Activated CD8-positive, alpha-beta T cell treated with anti-CD3 and anti-CD28 coated beads for 36 hours (primary cell): ENCODE data around the gene CCDC30. TPM values are rescaled to one million over a fixed set of nuclear protein-coding genes. Genes with fewer than 3 reads are reported as not detected.
"Not testable (repeated sequence)": the region's sequence is repeated elsewhere in the genome, so short reads cannot be mapped to it uniquely, and the experiment has no call there.

Experiments used
- ATAC-seq: fragments of 200-7000 bp; cut with Tn5 transposase; one replicate; pipeline ENCODE4 v1.10.0; 2021; ENCODE audit warnings: mild to moderate bottlenecking, moderate library complexity
- CTCF ChIA-PET: fragments of 350-600 bp; sonication (Branson Sonifier 250); formaldehyde crosslinking; loops from one replicate; lab custom pipeline; 2021; ENCODE audit warnings: antibody characterized with exemption; lab: Charles Lee
- POLR2A ChIA-PET: fragments of 350-600 bp; sonication (Branson Sonifier 250); formaldehyde crosslinking; loops from one replicate; lab custom pipeline; 2021; ENCODE audit warnings: antibody characterized with exemption; lab: Charles Lee
- DNase-seq: peaks from one replicate; pipeline ENCODE4 v3.0.0-alpha.2; 2020
- H3K27ac Mint-ChIP-seq: one replicate; pipeline ENCODE4 v1.8.0; 2021; ENCODE audit warnings: mild to moderate bottlenecking, mixed read lengths
- H3K27me3 Mint-ChIP-seq: one replicate; pipeline ENCODE4 v1.8.0; 2021; ENCODE audit warnings: mixed read lengths
- H3K36me3 Mint-ChIP-seq: one replicate; pipeline ENCODE4 v1.8.0; 2021; ENCODE audit warnings: low read depth, mixed read lengths
- H3K4me1 Mint-ChIP-seq: one replicate; pipeline ENCODE4 v1.8.0; 2021; ENCODE audit warnings: low read depth, mixed read lengths
- H3K4me3 Mint-ChIP-seq: one replicate; pipeline ENCODE4 v1.8.0; 2021; ENCODE audit warnings: mild to moderate bottlenecking, moderate library complexity, mixed read lengths
- H3K9me3 Mint-ChIP-seq: one replicate; pipeline ENCODE4 v1.8.0; 2021; ENCODE audit warnings: mixed read lengths
- CTCF ChIP-seq: fragments of 200-600 bp; IDR thresholded peaks from one replicate; pipeline ENCODE4 v1.8.0; 2022; ENCODE audit warnings: antibody characterized with exemption, mild to moderate bottlenecking
- intact Hi-C: fragments of 100-400 bp; cut with micrococcal nuclease; formaldehyde crosslinking; loops from one replicate; pipeline ENCODE4 v1.10.0; 2022
- total RNA-seq, 2 experiments: library from RNA; stranded (reverse); gene quantifications; one replicate each; pipeline ENCODE4 v1.2.3, GENCODE V29; 2021

The CCDC30 gene
- total RNA-seq, 2 experiments from 2014 or later, result 0.60 to 3.0 TPM

GRCh38 chr1:42482635-42483153 is 19.6 kb downstream of the CCDC30 start:
- Mint-ChIP-seq H3K36me3 (peaks cover 2% of the 10 kb centered on the region), H3K27ac (no peak overlapping the region), H3K4me1 (no peaks in the 10 kb centered on the region), H3K4me3 (no peak overlapping the region), H3K9me3 (no peaks in the 10 kb centered on the region), H3K27me3 (no peaks in the 10 kb centered on the region)
- CTCF ChIA-PET, result no interaction called here
- ATAC-seq, result no peak
- DNase-seq, result no peak
- no peak for TF ChIP-seq CTCF
- POLR2A ChIA-PET, result no interaction called here
- intact Hi-C loops, result no loop called here

- H3K27me3 Mint-ChIP-seq, result no peaks in the 10 kb centered on the region
- no peaks in the 10 kb centered on the region for H3K4me1 Mint-ChIP-seq
- CTCF ChIA-PET, result no interaction called here
- no peak overlapping the region for H3K4me3 Mint-ChIP-seq
- intact Hi-C loops, result no loop called here
- POLR2A ChIA-PET, result no interaction called here
- ATAC-seq (no peak), DNase-seq (no peak)
- peaks cover 2% of the 10 kb centered on the region for H3K36me3 Mint-ChIP-seq
- H3K9me3 Mint-ChIP-seq, result no peaks in the 10 kb centered on the region
- H3K27ac Mint-ChIP-seq, result no peak overlapping the region
- no peak for TF ChIP-seq CTCF
Measured at GRCh38 chr1:42484382-42484781, 21.3 kb downstream of the CCDC30 start.

GRCh38 chr1:42490237-42490636 is 27.2 kb downstream of the CCDC30 start:
- no peaks in the 10 kb centered on the region for H3K27me3 Mint-ChIP-seq
- peaks cover 4% of the 10 kb centered on the region for H3K36me3 Mint-ChIP-seq
- no peaks in the 10 kb centered on the region for H3K9me3 Mint-ChIP-seq
- DNase-seq (no peak), ATAC-seq (no peak)
- H3K4me3 Mint-ChIP-seq, result no peak overlapping the region
- no peaks in the 10 kb centered on the region for H3K4me1 Mint-ChIP-seq
- TF ChIP-seq CTCF, result no peak
- no peak overlapping the region for H3K27ac Mint-ChIP-seq
- ChIA-PET POLR2A (no interaction called here), CTCF (no interaction called here)
- intact Hi-C loops, result no loop called here

- ATAC-seq, H3K4me3 Mint-ChIP-seq, CTCF ChIA-PET, H3K27me3 Mint-ChIP-seq, DNase-seq, POLR2A ChIA-PET, H3K4me1 Mint-ChIP-seq, H3K27ac Mint-ChIP-seq, intact Hi-C loops: not testable (repeated sequence)
- H3K9me3 Mint-ChIP-seq, result peaks cover 11% of the 10 kb centered on the region
- peaks cover 23% of the 10 kb centered on the region for H3K36me3 Mint-ChIP-seq
Measured at GRCh38 chr1:42502031-42502430, 38.9 kb downstream of the CCDC30 start.

- no peak for ATAC-seq
- no peaks in the 10 kb centered on the region for H3K4me1 Mint-ChIP-seq
- peaks cover 14% of the 10 kb centered on the region for H3K9me3 Mint-ChIP-seq
- H3K27me3 Mint-ChIP-seq, result no peaks in the 10 kb centered on the region
- TF ChIP-seq CTCF, result no peak
- CTCF ChIA-PET, result no interaction called here
- no peak overlapping the region for H3K27ac Mint-ChIP-seq
- intact Hi-C loops, result no loop called here
- POLR2A ChIA-PET, result no interaction called here
- peaks cover 33% of the 10 kb centered on the region for H3K36me3 Mint-ChIP-seq
- DNase-seq, result no peak
- H3K4me3 Mint-ChIP-seq, result no peak overlapping the region
Measured at GRCh38 chr1:42504535-42505128, 41.5 kb downstream of the CCDC30 start.
